Activated CD8-positive, alpha-beta memory T cell treated with anti-CD3 and anti-CD28 coated beads, Interleukin-2, amount 50 U/mL, for 24 hours (primary cell): ENCODE data around the gene KCNQ1.

ENCODE experiments used
- DNase-seq: peaks from one replicate; pipeline ENCODE4 v3.0.0-alpha.2; 2020; ENCODE audit errors: extremely low read depth

The KCNQ1 gene

GRCh38 chr11:2581151-2581930, 136.5 kb downstream of the KCNQ1 start:
- DNase-seq: no peak

GRCh38 chr11:2581931-2582350, 137.1 kb downstream of the KCNQ1 start:
- DNase-seq: no peak

GRCh38 chr11:2582351-2582945, 137.6 kb downstream of the KCNQ1 start:
- no peak for DNase-seq

- no peak for DNase-seq
These were observed 138.3 kb downstream of the KCNQ1 start for GRCh38 chr11:2582946-2583604.

- DNase-seq: no peak
These were observed 138.8 kb downstream of the KCNQ1 start for GRCh38 chr11:2583605-2583958.

- no peak for DNase-seq
These were observed 139.6 kb downstream of the KCNQ1 start for GRCh38 chr11:2584434-2584811.

GRCh38 chr11:2584812-2585565, 140.2 kb downstream of the KCNQ1 start:
- no peak for DNase-seq

- DNase-seq: no peak
These were observed 140.8 kb downstream of the KCNQ1 start for GRCh38 chr11:2585566-2586086.

- no peak for DNase-seq
These were observed 141.4 kb downstream of the KCNQ1 start for GRCh38 chr11:2586087-2586792.

GRCh38 chr11:2586793-2587131, 142.0 kb downstream of the KCNQ1 start:
- no peak for DNase-seq

GRCh38 chr11:2587132-2587930, 142.5 kb downstream of the KCNQ1 start:
- DNase-seq: no peak

- DNase-seq: no peak
These were observed 143.4 kb downstream of the KCNQ1 start for GRCh38 chr11:2587976-2588748.

- DNase-seq: no peak
These were observed 144.2 kb downstream of the KCNQ1 start for GRCh38 chr11:2588809-2589537.

GRCh38 chr11:2589538-2589934, 144.7 kb downstream of the KCNQ1 start:
- no peak for DNase-seq

- DNase-seq: no peak
These were observed 145.5 kb downstream of the KCNQ1 start for GRCh38 chr11:2590131-2590964.

- no peak for DNase-seq
These were observed 146.4 kb downstream of the KCNQ1 start for GRCh38 chr11:2590965-2591754.

GRCh38 chr11:2591805-2592204, 147.0 kb downstream of the KCNQ1 start:
- DNase-seq: no peak
